HG03159 (cell line): ENCODE data around the gene RWDD3.

Experiments used
- ATAC-seq: cut with Tn5 transposase; IDR thresholded peaks from one replicate; pipeline ENCODE4 v1.9.1; 2021; ENCODE audit warnings: mild to moderate bottlenecking, moderate library complexity; ENCODE audit not compliant: unreplicated experiment

RWDD3 gene

DNA sequence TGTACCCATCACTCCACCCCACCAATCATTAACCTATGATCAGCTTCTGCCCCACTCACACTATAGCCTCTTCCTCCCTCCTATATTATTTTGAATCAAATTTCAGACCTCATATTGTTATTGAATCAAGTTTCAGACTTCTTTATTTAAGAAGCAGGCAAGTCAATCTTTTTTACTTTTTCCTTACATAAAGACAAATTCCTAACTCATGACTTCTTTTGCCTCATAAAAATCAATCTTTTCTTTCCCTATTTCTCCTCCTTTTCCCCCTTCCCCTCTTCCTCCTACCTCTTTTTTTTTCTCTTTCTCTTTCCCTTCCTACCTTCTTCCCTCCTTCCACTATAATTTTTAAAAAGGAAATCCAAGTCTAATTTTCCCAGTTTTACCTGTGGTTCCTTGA is 4.3 kb upstream of the RWDD3 start:
- ATAC-seq, result no peak

DNA sequence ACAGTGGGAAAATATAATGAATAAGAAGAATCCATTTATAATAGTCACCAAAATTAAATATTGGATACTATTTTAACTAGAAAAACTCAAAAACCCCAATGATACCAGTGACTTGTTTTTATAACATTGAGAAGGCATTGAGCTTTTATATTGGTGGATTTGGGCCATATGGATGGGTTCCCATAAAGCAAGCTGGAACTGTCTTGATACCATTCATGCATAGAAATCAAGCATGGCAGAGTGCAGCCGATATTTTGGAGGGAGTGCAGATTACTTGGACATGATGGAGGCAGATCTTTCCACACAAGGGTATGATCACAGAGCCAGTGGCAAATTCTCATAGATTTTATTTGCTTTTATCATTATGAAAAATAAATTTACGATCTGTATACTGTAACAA is 3.8 kb upstream of the RWDD3 start:
- no peak for ATAC-seq

DNA sequence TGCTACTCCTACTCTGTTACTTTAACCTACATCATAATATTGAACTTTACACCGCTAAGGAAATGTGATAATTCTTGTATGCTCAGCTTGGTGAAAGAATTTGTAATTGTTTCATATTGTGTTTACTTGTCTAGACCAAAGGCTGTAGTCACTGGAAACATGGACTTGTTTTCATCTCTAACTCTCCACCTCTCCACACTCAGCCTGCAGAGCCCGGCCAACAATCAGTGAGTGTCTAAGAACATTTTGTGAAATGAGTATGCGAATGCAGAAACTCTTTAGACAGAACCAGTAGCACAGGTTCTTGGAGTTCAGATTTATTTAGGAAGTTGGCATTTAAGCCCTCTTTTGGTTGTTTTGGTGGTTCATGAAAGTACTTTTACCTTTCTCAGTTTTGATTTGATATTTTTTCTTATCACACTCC is 3.2 kb upstream of the RWDD3 start:
- no peak for ATAC-seq

DNA sequence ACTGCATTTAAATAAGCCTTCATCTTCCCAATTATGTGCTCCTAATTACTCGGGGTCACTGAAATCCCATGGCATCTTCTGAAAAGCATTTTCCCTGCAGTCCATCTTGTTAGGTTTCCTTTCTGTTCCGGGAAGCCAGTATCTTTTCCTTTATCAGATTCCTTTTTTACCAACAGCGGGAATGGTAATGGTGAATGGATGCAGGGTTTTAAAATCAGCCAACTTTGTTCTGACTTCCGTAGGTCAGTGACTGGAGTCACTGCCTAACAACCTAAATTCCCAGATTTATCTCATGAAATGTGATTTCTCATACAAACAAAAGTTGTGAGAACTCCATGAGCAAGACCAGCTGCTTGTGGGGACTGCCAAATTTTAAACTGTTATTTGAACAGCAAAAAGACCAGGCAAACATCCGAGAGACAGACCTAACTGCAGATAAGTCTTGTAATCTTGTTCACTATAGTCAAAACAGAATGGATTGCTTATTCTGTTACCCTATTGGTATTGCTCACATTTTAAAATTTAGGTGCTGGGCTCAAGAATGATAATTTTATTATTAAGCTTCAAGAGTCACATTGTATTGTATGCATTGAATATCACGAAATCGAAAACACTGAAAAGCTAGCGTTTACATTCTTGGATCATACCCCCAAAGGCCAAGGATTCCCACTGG is 1.2 kb upstream of the RWDD3 start:
- ATAC-seq, result no peak

DNA sequence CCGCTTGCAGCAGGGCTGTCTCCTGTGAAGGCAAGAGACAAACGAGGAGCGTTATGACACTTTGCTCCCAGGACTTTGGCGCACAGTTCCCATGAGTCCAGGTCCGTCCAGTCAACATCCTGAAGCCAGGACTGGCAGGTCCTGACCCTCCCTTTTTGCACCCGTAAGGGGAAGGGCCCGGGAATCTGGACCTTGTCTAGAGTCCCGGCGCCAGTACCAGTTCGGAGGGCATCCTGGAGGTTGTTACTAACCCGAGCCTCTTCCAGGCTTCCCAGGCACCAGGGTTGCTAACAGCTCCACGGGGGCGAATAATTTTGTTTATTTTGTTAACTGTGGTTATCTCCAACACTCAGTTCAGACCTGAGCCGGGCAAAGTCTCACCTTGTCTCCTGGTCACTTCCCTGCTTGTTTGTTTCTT is 682 bp upstream of the RWDD3 start:
- no peak for ATAC-seq

DNA sequence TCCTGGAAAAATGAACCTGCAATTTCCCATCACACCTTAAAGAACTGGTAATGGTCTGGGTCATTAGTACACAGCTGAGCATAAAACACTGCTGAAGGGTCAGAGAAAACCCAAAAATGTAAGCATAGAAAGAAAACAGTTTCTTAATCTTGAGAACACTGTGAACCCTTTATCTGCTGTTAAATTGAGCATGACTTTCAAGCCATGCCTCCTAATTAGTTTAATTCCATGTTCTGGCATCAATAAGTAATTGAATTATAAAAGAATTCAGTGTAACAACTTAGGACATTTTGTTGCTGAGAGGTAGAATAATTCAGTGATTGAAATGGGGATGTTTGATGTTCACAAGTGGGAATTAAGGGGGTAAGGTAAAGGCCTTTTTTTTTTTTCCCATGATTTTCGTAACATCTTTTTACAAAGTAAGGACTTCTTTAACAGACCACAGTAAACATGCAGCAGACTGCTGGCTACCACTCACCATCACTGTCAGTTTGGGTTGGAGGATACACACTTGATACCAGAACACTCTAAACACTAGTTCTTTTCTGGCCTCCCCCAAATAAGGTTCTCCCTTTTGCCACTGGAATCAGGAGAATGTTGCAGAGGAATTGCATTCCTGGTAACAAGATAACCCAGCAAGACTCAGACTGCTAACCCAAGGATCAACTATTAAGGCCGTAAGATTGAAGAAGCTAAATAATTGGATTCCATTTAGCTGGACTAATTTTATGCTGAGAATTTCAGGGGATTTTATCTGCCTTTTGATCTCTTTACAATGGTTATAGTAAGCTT is 3.0 kb downstream of the RWDD3 start:
- no peak for ATAC-seq

DNA sequence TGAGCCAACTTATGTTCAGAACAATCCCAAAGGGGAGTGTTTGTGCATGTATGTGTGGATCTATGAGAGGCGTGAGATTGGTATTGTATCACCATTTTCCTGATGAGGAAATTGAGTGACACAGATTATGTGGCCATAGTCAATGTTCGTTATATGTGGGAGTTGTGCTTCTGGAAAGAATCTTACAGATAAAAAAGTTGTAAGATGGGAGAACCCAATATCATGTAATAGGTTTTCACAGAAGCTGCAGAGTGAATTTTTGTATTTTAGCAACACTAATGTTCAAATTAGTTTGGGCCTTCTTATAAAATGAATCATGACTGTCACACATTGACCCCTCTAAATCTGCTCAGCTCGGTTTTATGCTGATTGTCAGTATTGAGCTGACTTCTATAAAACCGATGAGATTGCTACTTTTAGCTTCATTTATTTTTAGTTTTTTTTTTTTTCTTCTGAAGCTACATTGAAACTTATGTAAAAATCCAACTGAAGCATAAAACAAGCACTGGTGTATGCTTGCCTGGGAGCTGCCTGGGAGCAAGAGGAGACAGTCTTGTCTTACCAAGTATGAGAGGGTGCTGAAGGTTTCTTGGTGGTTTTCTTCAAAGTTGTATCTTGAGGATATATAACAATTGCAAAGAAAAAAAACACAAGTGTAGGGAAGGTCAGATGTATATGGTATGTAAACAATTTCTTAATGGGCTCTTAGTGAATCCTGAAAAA is 4.1 kb downstream of the RWDD3 start:
- no peak for ATAC-seq

DNA sequence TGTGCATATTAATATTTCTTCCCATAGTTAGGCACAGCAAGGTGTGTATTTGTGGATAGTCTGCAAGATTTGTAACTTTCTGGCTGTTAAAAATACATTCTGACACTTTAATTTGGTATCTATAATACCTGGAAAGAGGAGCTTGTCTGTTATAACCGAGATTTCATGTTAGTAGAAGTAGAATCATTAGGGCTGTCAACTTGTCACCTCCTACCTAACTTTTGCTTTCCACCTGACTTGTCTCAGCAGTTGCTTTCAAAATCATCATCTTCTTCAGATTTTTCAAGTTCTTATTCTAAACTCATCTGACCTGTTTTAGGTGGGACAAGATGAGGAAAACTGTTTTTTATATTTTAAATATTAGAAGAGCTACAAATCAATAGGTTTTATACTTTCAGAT is 11.0 kb downstream of the RWDD3 start:
- ATAC-seq, result no peak

DNA sequence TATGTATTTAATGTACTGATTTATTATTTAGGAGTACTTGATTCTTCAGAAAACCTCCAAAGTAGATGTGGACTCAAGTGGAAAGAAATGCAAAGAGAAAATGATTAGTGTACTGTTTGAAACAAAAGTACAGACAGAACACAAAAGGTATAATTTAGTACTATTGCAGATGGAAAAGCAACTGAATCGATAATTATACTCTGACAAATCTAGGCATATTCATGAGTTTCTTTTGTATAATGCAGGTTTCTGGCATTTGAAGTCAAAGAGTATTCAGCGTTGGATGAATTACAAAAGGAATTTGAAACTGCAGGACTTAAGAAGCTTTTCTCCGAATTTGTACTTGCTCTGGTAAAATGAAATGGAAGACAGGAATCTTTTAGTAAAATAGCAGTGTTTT is 12.5 kb downstream of the RWDD3 start:
- no peak for ATAC-seq

DNA sequence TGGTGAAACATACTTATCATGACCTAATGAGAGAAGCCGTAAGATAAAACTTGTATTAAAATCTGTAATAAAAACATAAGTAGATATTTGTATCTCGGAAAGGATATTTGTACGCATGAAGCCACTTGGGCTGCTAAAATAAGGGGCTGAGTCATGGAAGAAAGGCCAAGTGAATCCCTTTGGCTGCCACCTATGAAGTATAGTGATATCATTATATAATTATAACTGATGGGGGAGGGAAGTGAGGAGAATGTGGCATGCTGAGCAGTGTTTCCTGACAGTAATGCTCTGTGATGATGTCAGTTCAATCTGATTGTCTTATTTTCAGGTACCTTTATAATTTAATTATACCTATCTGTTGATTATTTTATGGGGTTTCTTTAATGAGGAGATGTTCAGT is 13.6 kb downstream of the RWDD3 start:
- no peak for ATAC-seq

DNA sequence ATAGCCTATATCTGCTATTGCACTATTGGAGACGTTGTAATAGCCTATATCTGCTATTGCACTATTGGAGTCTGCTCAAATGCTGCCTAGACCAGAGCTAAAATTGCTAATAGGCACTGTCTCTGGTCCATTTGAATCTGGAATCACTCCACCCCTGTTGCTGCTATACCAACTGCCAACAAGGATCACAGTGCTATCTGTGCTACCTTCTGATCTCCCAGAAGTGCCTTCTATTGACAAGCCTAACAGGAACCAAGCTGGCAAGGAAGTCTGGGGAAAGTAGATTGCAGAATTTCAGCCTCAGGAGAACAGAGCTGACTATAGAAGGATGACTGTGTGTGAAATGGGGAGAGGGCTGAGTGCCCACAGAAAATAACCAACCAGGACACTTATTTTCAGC is 15.9 kb downstream of the RWDD3 start:
- no peak for ATAC-seq

DNA sequence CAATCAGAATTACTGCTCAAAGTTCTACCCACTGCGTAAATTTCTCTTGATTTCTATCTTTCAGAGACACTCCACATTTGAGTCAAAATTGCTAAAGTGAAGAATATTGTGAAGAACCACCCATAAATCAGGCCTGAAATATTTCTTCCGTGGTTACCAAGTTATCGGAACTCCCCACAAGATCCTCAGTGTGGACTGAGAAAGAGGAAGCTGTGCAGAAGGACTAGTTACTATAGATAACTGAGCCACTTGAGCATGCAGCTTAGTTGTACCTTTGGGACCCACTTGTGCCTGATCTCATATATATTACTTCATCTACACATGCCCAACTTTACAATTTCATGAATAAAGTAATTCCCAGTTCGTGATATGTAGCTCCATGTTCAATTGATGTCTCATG is 18.4 kb downstream of the RWDD3 start:
- ATAC-seq, result no peak

DNA sequence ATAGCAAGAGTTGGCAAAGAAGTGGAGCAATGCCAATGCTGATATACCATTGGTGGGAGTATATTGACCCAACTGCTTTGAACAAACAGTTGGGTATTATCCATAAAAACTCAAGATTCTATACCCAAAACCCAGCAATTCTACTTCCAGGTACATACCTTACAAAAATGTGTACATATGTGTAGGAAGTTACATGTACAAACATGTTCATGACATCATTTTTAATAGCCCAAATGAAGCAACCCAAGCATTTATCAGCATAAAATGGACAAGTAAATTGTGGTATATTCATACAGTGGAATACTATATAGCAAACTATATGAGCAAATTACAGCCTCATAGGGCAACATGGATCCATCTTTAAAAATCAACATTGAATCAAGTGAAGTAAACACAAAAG is 20.9 kb downstream of the RWDD3 start:
- ATAC-seq, result no peak

DNA sequence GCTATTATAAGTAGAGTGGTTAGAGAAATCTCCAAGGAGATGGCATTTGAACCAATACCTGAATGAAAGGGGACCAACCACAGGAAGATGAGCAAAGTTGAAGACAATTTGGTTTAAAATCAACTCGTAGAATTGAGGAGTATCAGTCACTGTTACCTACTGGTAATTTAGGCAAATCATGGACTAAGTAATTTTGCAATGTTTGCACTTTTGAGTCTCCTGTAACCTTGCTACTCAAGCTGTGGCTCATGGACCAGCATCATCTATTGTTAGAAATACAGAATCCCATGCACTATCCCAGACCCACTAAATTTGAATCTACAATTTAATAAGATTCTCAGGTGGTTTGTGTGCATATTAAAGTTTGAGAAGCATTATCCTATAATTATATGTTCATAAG is 21.8 kb downstream of the RWDD3 start:
- no peak for ATAC-seq

DNA sequence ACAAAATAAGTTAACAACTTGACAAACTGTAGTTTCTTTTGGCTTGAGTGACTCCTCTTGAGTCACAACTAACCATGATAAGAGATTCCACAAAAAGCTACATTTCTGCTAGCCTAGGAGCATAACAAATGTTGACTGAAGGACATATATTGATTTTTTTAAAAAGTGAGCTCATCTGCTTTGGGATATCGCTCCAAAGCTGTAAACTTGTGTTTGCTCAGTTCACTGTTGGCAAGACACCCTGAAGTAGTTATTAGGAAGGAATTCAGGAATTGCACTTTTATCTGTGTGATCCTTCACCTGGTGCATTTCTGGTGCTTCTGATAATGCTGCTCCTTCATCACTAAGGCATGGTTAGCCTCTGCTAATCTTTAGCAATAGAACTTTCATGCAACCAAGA is 23.7 kb downstream of the RWDD3 start:
- no peak for ATAC-seq

DNA sequence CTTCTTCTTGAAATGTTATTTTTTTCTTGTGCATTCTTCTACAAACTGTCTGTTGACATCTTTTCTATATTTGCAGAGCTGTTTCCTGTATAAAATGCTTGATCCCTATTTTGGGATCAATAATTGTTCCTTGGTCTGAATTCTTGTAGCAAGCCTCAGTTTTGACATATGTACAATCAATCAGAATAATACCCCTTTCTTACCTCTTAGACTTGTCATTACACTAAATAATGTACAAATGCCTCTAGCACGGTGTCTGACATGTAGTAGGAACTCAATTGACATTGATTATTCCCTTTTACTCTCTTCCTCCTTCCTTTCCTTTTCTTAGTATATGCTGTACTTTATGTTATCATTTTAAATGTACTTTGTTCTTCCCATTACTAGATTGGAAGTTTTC is 25.2 kb downstream of the RWDD3 start:
- no peak for ATAC-seq

DNA sequence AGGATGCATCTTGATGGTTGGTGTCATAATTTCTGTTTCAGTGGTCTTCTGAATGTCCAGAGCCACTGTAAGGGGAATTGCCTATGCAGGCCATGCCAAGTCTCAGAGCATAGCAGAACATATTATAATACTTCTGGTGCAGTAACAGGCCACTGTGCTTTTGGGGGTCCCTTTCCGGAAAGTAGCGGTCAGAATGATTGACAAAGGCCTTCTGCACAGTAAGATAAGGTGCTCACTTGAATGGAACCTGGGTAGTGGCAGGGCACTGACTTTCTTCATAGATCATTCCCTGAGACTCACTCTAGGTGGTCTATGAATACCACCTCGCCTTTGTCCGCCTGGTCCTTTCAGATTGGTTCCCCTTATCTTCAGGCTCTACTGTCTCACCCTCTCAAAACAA is 28.9 kb downstream of the RWDD3 start:
- no peak for ATAC-seq

DNA sequence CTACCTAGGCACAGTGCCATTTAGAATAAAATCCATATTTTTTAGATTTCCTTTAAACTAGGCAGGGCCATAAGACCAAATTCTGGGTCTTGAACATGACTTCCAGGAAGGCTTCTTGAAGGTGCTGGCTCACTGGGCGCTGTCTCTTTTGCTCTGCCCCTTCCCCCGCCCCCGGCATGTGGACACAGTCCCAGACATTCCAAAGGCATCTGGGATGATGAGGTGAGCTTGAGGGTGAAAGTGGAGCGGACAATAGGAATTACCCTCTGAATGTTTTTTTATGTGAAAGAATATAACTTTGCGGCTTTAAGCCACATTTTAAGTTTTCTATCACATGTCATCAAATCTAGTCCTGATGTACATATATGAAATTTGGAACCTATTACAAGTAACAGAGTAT is 29.4 kb downstream of the RWDD3 start:
- ATAC-seq, result no peak

DNA sequence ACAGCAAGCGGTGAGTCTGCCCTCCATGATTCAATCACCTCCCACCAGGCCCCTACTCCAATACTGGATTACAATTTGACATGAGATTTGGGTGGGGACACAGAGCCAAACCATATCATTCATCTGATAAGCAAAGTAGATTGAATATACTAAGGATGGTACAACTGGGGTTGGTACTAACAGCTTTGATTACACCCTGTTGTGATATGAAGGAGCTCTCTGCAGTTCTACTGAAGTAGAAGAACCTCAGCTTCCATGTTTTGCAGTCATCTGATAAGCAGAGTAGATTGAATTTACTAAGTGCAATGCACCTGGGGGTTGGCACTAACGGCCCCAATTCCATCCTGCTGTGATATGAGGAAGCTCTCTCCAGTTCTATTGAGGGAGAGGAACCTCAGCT is 31.1 kb downstream of the RWDD3 start:
- no peak for ATAC-seq

DNA sequence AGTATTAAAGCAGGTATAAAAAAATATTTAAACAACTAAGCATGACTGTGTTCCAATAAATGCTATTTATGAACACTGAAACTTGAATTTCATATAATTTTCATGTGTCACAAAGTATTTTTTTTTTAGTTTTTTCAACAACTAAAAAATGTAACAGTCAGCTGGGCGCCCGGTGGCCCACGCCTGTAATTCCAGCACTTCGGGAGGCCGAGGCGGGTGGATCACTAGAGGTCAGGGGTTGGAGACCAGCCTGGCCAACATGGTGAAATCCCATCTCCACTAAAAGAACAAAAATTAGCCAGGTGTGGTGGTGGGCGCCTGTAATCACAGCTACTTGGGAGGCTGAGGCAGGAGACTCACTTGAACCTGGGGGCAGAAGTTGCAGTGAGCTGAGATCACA is 42.4 kb downstream of the RWDD3 start:
- ATAC-seq, result no peak

DNA sequence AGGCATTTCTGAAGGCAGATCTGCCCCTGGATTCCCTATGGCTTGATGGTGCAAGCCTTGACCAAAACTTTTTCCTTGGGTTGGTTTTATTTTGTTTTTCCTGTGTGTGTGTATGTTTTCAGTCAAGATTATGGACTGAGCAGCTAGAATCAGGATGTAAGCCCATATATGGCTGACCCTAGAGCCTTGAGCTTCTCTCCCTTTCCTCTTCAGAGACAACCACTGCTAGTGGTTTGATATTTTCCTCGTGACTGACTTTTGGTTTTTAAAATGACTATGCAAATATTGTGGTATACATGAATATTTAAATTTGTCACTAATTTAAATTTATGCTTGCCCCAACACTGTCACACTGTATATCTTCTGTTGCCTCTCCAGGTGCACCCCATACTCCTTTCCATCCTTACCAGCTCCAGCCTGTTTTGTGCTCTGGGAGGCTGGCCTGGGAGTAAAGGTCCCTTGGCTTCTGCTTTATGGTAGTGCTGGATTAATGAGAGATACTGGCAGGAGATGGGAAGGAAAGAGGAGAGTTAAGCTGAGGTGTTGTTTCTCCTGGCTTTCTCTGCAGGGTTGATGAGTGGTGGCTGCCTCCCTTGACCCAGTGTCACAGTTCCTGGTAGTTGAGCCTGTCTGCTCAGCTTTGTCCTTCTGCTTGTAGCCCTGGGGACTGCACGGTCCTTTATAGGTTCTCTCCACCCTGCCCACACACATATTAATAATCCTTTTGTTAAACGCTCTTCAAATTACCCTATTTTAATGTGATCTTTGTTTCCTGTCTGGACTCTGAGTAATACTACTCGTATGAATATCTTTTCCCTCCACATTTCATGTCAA is 44.4 kb downstream of the RWDD3 start:
- ATAC-seq, result peak; percentile 80
